Fibroblast of villous mesenchyme (primary cell): ENCODE measurements around the gene DUOX1. TPM values are rescaled to one million over a fixed set of nuclear protein-coding genes. Genes with fewer than 3 reads are reported as not detected.
A peak's percentile ranks its signal among the peaks of the same experiment; 100 is the strongest.
"Not testable (repeated sequence)": the region's sequence is repeated elsewhere in the genome, so short reads cannot be mapped to it uniquely, and the experiment has no call there.

Experiments used
- DNase-seq: peaks from one replicate; pipeline ENCODE4 v3.0.0-alpha.2; 2010; ENCODE audit warnings: low read depth
- H3K4me3 ChIP-seq: 2 replicates; pipeline ENCODE4 v1.5.1; 2011; ENCODE audit warnings: low read depth, mild to moderate bottlenecking, low read length
- CTCF ChIP-seq: IDR thresholded peaks from 2 replicates; pipeline ENCODE4 v1.5.1; 2012; ENCODE audit warnings: low read depth, mild to moderate bottlenecking, low read length; ENCODE audit not compliant: insufficient read depth
- total RNA-seq: library from RNA; depleted of rRNA; stranded (reverse); fragments of >200 nt; gene quantifications from 2 replicates; pipeline ENCODE4 v1.2.3, GENCODE V29; 2012

DUOX1 gene
- total RNA-seq, 1 donor = not detected

- TF ChIP-seq CTCF = no peak
- H3K4me3 ChIP-seq = no peak overlapping the region
- DNase-seq = no peak
Observed at GRCh38 chr15:45131510-45131909, 1.7 kb downstream of the DUOX1 start.

GRCh38 chr15:45132844-45133560, 3.2 kb downstream of the DUOX1 start:
- H3K4me3 ChIP-seq = no peak overlapping the region
- no peak for TF ChIP-seq CTCF
- DNase-seq = no peak

- DNase-seq = no peak
- TF ChIP-seq CTCF = no peak
- no peak overlapping the region for H3K4me3 ChIP-seq
Observed at GRCh38 chr15:45133561-45133920, 3.7 kb downstream of the DUOX1 start.

- TF ChIP-seq CTCF = no peak
- DNase-seq = no peak
- H3K4me3 ChIP-seq = no peak overlapping the region
Observed at GRCh38 chr15:45134046-45134445, 4.3 kb downstream of the DUOX1 start.

DNA sequence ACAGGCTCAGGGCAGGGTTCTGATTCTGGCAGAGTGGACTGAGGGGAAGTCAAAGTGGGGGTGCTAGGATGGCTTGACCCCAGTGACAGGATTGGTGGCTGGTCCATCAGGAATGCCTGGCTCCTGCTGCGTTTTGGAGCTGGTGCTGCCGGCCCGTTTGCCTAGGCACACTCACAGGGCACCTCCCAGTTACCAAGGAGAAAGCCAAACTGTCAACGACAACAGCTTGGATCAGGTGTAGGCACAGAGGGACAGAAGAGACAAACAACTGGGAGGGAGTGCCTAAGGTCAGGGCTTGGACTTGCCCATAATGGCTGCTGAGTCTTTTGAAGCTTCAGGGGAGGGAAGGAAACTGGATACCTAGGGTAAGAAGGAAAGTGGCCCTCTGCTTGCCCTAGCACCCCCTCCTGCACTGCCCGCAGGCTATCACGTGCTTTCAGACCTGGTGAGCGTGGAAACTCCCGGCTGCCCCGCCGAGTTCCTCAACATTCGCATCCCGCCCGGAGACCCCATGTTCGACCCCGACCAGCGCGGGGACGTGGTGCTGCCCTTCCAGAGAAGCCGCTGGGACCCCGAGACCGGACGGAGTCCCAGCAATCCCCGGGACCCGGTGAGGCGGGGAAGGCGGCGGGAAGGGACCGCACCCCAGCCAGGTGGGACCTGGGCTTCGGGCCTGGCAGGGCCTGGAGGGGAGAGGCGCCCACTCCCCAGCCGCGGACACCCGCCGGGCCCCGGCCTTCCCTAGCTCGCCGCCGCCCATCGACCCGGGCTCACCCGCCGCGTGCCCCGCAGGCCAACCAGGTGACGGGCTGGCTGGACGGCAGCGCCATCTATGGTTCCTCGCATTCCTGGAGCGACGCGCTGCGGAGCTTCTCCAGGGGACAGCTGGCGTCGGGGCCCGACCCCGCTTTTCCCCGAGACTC, 5.1 kb downstream of the DUOX1 start:
- no peak for DNase-seq
- no peak for TF ChIP-seq CTCF

GRCh38 chr15:45135705-45136377, 6.0 kb downstream of the DUOX1 start:
- DNase-seq, H3K4me3 ChIP-seq: not testable (repeated sequence)

More for the DNA sequence above, 5.1 kb downstream of the DUOX1 start:
- H3K4me3 ChIP-seq = no peak overlapping the region

- no peak overlapping the region for H3K4me3 ChIP-seq
- peak; percentile 28 for TF ChIP-seq CTCF
- no peak for DNase-seq
Observed at GRCh38 chr15:45136378-45136764, 6.6 kb downstream of the DUOX1 start.
